Fibroblast of peridontal ligament (primary cell): ENCODE measurements around the gene SERTAD3.
A peak's percentile ranks its signal among the peaks of the same experiment; 100 is the strongest.

Source experiments
- DNase-seq: peaks from one replicate; pipeline ENCODE4 v3.0.0-alpha.2; 2010; ENCODE audit errors: extremely low read depth

SERTAD3 gene

DNA sequence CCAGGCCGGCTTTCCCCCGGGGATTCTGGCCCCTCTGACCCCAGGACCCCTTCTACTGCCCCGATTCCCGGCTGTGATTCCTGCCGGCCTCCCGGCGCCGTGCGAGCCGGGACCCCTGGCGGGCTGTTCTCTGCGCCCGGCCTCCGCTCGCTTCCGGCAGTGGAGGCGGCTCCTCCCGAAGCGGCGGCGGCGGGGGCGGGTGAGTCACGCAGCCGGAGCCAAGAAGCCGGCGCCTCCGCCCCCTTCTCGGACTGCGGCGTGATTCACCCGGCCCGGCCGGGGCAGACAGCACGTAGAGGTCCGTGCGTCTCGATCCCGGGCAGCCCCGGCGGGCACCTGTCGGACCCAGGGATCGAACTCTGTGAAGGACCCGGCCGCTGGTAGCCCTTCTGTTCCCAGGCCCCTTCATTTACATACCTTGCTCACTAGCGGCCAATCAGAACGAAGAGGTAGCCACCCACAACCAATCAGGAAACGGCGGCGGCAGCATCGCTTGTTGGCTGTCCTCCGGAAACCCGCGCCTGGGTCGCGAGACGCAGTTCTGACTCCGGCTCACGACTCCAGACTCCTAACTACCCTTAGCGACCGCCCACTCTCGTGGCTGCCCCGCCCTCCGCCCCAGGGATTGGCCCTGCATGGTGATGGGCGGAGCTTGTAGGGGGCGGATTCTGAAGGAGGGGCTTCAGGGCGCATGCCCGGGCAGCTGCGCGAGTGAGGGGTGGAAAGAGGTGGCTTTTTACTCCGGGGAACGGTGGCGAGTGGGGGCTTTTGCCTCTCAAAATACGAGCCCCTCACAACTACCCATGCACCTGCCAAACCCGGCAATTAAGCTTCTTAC, 18.5 kb downstream of the SERTAD3 start, which contains the start of gene SERTAD1:
Gene SERTAD1 (minus strand): TSS at position 543 of the 838 bp plus-strand sequence. CDS start 2,446 bp downstream, outside the sequence.
- peak; percentile 98 for DNase-seq

DNA sequence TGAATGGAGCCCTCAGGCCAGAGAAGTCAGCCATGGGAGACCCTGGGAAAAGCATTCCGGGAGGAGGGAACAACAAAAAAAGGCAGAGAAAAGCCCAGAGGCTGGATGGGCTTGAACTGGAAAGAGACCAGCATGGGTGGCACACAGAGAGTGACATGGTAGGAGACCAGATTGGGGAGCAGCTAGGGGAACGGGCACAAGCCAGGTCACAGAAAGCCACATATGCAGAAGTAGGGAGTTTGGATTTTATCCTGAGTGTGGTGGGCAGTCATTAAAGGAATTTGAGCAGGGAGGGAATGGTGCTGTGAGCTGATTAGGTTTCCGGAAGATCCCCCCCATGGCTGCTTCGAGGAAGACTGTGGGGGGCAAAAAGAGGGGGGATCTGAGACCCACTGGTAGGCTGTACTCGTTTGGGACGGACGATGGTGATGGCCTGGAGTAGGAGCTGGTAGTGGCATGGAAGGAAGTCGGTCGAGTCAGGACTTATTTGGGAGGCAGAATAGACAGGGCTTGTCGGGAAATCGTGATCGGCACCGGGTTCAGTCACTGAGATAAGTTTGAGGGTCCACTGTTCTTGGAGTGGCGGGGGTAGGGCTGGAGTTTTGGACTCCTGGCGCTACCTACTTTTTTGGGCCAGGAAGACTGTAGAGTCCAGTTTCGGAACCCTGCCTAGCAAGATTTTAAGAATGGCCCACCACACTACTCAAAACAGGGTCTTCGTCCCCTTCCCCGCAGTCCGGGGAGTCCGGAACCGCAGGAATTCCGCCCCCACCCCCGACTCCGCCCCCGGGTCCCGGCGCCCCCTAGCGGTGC, 19.3 kb downstream of the SERTAD3 start:
- no peak for DNase-seq

DNA sequence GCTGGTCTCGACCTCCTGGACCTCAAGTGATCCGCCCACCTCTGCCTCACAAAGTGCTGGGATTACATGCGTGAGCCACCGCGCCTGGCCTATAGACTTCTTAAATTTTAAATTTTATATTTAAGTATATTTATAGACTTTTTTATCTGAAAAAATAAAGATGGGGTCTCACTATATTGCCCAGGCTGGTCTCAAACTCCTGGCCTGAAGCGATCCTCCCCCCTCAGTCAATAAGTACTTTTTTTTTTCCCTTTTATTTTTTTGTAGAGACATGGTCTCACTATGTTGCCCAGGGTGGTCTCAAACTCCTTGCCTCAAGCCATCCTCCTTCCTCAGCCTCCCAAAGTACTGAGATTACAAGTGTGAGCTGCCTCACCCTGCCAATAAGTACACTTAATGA, 20.2 kb downstream of the SERTAD3 start:
- DNase-seq, result no peak

DNA sequence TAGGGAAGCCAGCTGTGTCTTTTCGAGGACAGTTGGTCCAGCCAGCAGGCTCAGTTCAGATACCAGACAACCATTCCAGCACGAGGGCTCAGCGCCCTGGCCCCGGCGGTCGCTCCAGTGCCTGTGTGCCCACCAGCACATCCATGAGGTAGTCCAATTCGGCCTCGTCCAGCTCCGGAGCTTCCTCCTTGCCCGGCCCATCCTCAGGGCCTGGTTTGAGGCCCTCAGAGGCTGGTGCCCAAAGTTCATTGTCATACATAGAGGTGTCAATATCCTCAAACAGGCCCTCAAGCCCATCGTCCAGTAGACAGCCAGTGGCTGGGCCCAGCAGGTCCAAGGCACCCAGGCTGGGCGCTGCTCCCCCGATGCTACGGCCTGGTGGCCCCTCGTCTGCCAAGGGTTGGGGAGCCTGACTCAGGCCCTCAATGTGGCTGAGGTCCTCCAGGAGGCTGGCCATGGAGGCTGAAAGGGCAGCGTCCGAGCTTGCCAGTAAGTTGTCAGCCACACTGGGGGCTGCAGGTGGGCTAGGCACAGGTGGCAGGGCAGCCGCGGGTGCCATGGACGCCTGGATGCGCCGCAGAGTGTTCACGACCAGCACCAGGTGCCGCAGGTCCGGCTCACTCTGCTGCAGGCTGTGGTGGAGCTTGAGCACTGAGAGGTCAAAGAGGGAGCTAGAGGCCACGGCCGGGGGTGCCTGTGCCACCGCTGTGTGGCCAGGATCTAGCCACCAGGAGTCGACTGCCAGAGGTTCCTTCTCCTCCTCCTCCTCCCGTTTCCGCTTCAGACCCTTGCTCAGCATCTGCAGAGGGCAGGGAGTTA, 21.2 kb downstream of the SERTAD3 start:
- DNase-seq, result no peak

DNA sequence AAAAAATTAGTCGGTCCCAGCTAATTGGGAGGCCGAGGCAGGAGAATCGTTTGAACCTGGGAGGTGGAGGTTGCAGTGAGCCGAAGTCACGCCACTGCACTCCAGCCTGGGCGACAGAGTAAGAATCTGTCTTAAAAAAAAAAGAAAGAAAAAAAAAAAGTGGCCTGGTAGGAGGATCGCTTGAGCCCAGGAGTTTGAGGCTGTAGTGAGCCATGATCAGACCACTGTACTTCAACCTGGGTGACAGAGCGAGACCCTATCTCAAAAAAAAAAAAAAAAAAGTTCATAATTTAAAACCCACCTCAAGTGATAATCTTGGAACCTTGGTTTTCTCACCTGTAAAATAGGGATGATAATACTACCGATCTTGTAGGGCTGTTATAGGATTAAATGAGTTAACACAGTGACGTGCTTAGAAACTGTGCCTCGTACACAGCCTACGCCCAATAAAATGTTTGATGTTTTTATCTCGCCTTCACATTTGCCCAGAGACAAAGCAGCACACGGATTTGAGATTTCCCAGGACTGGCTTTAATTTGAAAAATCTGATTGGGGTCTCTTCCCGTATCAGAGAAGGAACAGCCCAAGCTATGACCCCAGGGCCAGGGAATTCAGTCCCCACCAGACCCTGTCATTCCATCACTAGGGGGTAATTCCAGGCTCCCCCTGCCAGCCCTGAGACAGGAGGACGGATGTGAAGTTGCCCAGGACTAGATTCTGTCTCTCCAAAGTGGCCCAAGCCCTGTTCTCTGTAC, 22.0 kb downstream of the SERTAD3 start:
- DNase-seq, result no peak

DNA sequence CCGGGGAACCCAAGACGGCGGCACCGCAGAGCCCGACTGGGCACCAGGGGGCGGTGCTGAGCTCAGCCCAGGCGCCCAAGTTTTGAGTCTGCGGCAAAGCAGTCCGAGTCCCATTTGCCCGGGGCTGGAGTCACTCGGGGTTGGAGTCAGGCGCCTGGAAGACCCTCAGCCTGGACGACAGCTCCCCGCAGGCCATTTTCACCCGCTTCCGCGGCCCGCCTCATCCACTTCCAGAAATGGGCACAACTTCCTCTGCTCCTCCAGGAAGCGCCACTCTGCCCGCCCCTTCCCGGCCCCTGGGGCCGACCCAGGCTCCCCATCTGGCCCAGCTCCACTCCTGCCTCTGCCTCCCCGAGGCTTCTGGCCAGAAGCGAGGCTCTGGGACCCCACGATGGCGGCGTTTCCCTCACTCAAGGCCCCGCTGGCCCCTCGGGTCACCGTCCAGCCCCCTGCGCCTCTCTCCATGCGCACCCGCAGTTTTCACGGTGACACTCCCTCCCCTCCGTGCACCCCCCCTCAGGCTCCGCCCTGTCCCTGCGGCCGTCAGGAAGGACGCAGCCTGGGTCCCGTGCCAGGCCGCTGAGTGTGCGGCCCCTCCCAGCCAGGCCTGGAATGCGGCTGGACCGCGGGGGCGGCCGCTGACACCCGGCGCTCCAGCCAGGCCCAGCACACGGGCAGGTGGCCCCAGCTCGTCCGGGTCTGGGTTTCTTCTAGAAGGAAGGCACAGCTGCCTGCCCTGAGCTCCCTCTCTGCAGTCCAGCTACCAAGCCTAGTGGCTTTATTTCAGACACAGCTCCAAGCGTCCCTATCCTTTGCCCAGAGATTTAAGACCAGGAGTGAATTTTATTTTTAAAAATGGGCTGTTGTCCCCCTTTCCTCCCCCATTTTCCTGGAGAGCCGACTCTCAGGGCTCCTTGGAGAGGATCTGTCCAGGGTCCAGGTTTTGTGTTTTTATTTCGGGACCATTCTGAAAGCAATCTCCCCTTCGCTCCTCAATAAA, 23.1 kb downstream of the SERTAD3 start:
- peak; percentile 84 for DNase-seq

DNA sequence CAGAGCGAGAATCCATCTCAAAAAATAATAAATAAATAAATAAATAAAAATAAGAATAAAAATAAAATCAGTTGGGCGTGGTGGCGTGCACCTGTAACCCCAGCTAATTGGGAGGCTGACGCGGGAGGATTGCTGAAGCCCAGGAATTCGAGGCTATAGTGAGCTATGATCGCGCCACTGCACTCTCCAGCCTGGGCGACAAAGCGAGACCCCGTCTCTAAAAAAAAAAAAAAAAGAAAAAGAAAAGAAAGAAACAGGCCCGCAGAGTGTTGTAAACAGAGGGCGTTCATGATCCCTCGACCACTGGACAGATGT, 23.7 kb downstream of the SERTAD3 start:
- no peak for DNase-seq

DNA sequence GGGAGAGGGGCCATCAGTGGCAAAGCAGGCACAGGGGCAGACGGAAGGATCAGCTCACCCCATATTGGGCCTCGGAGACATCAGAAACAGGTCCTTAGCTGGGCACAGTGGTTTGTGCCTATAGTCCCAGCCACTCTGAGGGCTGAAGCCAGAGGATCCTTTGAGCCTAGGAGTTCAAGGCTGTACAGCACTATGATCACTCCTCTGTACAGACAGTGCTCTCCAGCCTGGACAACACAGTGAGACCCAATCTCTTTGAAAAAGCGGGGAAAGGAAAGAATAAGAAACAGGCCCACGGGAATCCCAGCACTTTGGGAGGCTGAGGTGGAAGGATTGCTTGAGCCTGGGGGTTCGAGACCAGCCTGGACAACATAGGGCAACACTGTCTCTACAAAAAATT, 24.4 kb downstream of the SERTAD3 start:
- no peak for DNase-seq

DNA sequence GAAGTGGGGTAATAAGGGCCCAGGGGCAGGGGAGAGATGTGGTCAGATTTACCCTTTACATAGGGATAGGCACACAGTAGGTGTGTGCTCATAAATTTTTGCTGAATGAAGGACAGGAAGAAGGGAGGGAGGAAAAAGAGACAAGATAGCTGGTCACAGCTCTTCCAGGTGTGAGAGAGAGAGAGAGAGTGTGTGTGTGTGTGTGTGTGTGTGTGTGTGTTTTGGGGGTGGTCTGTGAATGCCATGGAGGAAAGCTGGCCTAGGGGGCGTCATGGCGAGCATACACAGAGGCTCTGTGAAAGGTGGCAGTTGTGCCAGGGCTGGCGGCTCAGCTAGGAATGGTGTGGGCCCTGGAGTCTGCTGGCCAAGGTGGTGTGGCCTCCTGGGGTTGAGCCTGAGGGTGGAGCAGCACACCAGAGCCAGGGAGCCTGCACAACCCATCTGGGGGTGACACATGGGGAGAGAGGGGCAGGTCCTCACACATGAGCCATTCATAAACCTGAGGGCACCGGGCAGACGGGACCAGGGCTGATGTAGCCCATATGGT, 25.0 kb downstream of the SERTAD3 start:
- DNase-seq, result no peak

DNA sequence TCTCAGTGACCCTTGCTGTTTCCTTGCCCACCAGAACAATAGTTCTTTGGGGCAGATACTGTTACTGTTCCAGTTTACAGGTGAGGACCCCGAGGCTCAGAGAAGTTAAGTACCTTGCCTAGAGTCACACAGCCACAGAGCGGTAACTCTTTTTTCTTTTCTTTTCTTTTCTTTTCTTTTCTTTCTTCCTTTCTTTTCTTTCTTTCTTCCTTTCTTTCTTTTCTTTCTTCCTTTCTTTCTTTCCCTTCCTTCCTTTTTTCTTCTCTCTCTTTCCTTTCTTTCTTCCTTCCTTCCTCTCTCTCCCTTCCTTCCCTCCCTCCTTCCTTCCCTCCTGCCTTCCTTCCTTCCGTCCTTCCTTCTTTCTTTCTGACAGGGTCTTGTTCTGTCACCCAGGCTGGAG, 26.1 kb downstream of the SERTAD3 start:
- DNase-seq, result no peak

DNA sequence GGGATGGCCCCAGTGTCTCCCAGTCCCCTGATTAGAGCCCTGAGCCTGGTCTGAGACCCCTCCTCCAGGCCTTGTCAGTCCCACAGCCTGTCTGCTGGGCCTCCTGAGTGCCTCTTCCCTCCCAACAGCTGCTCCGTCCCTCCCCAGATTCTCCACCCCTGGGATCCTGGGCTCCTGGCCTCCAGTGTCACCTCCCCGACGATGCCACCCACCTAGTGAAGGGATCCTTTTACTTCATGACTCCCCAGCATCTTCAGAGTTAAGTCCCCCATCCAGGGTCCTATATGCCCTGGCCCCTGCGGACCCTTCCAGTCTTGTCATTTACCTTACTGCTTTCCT, 26.5 kb downstream of the SERTAD3 start:
- DNase-seq, result no peak

DNA sequence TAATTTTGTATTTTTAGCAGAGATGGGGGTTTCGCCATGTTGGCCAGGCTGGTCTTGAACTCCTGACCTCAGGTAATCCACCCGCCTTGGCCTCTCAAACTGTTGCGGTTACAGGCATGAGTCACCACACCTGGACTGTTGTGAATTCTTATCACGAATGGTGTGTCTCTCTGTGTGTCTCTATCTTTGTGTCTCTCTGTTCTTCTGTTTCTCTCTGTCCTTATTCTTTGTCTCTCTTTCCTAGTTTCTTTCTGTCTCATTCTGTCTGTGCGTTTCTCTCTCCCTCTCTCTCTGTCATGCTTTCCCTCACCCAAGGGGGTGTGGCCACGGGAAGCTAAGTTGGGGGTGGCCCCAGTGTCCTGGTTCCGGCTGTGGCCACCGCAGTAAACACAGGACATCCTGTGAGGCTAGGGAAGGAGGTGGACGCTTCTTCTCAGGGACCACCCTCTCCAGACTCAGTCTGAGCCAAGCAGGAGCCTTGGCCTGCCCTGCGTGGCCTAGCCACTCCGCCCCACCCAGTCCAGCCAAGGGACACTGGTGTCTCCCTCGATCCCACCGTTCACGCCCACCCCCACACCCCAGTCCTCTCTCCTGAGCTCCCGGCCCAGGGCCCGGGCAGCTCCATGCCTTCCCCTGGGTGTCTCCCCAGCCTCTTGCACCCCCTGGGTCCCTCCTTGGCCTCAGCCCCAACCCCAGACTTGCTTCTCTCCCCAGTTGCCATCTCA, 27.1 kb downstream of the SERTAD3 start:
- DNase-seq, result peak; percentile 21

DNA sequence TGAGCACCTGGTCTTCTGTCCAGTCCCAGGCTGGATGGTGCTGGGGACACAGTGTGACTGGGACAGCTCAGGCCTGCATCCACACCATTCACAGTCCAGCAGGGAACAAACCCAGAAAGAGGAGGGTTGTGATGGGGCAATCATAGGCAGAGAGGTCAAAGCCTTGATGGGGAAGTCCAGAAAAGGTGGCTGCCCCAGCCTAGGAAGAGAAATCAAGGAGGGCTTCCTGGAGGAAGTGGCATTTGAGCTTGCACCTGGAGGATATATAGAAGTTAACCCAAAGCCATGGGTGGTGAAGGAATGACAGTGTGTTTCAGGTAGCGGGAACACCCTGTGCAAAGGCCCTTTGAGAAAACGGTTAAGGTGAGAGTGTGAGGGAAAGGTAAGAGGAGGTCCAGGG, 28.4 kb downstream of the SERTAD3 start:
- no peak for DNase-seq

DNA sequence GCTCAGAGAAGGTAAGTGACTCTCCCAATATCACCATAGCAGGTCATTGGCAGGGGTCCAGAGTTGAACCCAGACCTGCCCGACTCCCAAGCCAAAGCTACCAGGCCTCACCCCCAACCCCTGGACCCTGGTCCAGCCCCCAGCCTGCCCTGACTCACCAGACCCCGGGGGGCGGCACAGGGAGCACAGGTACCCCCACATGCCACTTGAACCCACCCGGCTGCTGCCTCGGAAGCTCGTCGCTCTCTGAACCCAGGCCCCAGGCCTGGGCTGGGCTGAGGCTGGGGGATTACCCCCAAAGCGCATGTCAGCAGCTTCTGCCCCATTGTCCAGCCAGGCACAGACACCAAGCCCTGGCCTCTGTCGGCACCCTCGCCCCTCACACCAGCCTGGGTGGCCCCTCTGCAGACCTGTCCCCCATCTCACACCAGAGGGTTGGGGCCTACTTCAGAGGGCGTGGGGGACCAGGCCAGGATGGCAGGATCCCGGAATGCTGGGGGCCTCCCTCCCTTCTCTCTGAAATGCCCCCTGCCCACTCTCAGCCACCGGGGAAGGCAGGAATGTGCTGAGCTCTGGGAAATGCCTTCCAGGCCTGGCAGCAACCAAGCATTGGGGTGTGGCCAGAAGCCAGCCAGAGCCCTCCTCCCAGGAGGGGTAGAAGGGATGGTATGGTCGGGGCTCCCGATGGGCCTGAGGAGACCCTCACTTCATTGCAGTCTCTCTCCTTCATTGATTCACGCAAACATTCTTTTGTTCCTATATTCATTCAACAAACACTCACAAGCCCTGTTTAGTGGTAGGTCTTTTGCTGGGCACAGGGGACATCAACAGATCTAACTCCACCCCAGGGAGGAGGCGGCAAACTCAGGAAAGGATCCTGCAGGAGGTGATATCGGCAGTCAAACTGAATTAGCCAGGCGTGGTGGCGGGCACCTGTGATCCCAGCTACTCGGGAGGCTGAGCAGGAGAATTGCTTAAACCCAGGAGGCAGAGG, 29.3 kb downstream of the SERTAD3 start:
- DNase-seq, result no peak

DNA sequence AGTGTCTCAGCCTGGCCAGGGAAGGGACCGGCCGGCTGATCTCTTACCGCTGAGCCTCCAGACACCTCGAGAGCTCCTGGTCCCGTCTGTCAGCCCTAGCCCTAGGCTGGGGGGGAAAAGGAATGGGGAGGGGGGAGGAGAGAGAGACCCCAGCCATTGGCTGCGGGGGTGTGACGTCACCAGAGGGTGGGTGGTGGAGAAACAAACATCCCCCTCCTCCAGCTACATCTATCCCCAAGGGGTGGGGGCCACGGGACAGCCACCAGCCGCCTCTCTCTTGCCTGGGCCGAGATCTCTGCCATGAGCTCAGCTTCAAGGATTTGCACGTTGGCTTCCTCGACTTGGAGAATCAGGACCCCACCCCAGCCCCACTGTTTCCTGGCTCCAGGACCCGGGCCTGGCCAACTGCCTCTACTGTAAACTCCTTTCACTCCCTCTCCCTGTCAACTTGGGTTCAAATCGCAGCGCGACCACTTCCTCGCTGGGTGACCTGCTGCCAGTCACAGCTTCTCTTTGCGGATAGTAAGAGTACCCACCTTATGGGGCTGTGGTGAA, 30.8 kb downstream of the SERTAD3 start, which contains the start of gene PRX:
Gene PRX (minus strand): TSS at position 88 of the 555 bp plus-strand sequence. CDS start 5,446 bp downstream, outside the sequence.
- no peak for DNase-seq

DNA sequence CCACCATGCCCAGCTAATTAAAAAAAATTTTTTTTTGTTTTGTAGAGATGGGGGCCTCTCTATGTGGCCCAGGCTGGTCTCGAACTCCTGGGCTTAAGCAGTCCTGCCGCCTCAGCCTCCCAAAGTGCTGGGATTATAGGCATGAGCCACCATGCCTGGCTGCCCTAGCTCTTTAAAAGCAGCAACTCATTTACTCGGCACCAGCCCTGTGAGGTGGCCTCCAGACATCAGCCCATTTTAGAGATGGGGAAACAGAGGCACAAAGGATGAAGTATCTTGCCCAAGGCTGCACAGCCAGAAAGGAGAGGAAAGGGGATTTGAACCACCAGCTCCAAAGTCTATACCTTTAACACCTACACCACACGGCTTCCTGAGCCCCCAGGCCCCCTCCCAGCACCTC, 31.3 kb downstream of the SERTAD3 start:
- DNase-seq, result no peak

DNA sequence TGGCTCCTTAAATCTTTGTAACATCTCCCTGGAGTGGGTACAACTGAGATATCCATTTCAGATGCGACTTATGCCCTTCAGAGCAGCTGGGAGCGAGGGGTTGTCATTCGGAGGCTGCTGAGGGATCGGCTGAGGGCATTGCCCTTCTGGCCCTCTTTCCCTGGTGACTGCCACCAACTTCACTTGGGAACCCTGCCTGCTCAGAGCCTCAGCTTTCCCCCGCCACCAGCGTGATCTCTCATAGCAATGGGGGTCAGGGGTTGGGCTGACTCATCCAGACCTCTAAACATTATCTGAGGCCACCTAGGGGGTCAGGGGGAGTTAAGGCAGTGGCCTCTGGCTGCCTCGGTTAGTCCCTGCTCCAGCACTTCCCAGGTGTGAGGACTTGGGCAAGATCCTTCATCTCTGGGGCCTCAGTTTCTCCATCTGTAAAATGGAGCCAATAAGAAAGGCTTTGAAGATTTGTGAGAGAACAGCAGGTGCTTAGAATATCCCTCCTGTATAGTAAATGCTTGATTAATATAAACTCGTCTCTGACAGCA, 32.1 kb downstream of the SERTAD3 start:
- DNase-seq, result no peak
